ENCODE data around the gene STON1.

DNA sequence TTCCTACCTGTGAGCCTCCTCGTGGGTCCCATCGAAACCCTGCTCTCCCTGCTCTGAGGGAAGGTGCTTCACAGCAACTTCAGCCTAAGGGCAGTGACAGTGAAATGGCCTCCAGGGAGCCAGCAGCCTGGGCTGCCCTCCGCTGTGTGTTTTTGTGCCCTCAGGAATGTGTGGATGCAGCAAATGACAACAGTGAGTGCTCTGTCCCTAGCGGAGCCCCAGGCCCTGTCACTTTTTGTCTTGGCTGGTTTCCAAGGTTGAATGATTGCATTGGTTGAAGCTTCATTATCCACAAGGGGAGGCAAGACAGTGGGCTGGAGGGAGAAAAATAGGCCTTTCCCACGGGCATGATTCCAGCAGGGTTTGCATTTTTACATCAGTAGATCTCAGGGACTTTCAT, 42.9 kb downstream of the STON1 start:
- TF ChIP-seq EZH2 (IDR thresholded peaks at IDR 0.05; ENCODE audit: insufficient read depth, poor library complexity, severe bottlenecking): no peak
- no peak for TF ChIP-seq EZH2phosphoT487 (IDR thresholded peaks at IDR 0.05; ENCODE audit: insufficient read depth, low read depth)

Measured in GM23248 (cell line).